GM18519 (cell line): ENCODE measurements around the gene RNASEH2A.
"Not testable (repeated sequence)": the region's sequence is repeated elsewhere in the genome, so short reads cannot be mapped to it uniquely, and the experiment has no call there.

Experiments used
- ATAC-seq: cut with Tn5 transposase; IDR thresholded peaks from one replicate; pipeline ENCODE4 v1.9.1; 2021; ENCODE audit warnings: mild to moderate bottlenecking, moderate library complexity; ENCODE audit not compliant: unreplicated experiment, low FRiP score

Gene RNASEH2A

DNA sequence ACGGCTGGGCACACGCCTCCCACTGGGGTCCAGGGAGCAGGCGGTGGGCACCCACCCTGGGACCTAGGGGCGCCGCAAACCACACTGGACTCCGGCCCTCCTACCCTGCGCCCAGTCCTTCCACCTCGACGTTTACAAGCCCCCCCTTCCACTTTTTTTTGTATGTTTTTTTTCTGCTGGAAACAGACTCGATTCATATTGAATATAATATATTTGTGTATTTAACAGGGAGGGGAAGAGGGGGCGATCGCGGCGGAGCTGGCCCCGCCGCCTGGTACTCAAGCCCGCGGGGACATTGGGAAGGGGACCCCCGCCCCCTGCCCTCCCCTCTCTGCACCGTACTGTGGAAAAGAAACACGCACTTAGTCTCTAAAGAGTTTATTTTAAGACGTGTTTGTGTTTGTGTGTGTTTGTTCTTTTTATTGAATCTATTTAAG is 13.5 kb upstream of the RNASEH2A start:
- ATAC-seq, result no peak

DNA sequence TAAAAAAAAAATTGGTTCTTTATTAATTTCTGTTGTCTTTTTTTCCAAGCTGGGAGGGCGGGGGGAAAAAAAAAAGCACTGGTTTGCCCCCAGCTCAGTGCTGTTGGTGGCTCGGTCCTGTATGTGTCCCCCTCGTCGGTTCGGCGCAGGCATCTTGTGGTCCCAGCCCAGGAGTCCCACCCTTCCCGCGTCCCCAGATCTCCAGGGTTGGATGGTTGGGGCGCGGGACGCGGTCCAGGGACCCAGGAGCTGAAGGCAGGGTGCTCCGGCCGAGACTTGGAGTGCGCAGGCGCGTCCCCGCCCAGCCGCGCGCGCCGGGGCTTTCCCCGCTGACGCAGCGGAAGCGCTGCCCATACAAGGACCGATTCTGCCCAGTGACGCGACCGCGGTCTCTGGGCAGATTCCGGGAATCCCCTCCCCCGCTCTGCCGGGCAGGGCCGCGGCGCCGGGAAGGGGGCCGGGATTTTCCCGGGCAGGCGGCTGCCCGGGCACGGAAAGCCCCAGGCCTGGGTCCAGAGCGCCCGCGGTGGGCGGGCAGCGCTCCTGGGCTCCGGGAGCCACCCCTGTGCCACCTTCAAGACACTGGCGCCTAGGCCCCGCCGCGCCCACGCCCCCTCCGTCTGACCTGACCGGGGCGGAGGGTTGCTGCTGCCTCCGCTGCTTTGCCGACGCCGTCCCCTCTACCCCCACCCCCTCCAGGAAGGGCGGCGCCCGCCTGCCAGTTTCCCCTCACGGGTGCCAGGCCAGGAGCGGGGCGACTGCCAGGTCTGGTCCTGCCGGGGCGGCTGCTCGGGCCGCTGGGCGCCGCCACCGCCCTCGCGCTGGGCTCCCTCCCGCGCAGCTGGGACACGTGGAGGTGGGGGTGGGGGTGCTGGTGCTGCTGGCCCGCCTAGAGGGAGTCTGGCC is 12.8 kb upstream of the RNASEH2A start:
- peak; percentile 29 for ATAC-seq

DNA sequence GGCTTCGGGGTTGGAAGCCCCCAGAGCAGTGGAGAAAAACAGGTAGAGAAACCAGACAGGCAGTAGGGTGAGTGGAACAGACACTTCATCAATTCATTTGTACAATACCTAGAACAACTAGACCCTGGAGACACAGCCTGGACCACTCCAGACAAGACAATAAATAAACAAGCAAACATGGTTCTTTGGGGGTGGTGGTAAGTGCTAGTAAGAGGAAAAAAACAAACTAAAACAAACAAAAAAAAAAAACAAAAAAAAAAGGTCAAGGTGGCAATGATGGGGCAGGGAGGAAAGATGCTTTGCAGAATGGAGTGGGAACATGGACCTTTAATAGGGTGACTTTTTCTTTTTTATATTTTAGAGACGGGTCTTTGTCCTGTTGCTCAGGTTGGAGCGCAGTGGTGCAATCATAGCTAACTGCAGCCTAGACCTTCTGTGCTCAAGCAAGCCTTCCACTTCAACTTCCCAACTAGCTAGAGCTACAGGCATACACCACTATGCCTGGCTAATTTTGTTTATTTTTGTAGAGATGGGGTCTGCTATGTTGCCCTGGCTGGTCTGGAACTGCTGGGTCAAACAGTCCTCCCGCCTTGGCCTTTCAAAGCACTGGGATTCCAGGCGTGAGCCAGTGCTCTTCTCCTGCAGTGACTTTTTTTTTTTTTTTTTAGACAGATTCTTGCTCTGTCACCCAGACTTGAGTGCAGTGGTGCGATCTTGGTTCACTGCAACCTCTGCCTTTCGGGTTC is 12.0 kb upstream of the RNASEH2A start:
- no peak for ATAC-seq

DNA sequence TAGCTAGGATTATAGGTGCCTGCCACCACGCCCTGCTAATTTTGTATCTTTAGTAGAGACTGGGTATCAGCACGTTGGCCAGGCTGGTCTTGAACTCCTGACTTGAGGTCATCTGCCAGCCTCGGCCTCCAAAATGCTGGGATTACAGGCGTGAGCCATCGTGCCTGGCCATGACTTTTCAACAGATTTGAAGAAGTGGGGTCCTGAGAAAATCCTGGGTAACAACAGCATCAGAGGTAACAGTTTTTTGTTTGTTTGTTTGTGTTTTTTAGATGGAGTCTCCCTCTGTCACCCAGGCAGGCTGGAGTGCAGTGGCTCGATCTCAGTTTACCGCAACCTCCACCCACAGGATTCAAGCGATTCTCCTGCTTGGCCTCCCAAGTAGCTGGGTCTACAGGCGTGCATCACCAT is 11.4 kb upstream of the RNASEH2A start:
- ATAC-seq, result no peak

DNA sequence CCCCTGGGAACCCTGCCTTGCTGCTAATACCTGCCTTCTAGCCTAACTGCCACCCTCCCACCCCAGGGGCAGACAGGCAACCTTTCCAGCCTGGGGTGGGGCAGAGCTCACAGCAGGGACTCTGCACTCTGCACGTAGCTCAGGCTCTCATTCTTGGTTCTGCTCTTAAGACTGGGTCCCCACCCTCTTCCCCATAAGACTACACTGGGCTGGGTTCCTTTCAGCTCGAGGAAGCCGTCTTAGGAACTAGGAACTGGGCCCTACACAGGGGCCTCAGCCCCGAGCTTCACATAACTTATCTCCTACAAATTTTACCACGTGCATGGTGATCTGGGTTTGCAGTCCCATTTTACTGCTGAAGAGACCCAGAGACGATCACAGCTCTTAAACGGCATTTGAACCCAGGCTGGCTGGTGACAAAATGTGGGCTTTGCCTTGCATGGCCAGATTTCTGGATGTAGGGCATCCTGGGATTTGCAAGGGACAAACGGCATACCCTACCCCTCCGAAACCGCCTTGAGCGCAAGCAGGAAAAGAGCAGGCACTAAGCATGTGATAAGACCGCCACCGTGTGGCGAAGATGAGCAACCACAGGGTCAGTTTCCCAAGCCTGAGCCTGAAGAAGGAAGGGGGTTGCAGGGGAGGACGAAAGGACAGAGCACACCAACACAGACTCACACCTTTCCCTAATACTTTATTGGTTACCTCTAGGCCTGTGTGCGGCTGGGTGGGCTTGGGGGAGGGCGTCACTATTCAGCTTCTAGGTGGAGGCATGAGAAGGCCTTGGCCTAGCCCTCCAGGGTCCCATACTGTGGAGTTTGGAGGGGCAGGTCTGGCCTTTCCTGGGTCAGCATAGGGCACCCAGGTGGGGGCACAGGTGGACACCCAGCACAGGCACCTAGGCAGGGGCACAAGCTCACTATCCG is 10.0 kb upstream of the RNASEH2A start:
- ATAC-seq, result no peak

DNA sequence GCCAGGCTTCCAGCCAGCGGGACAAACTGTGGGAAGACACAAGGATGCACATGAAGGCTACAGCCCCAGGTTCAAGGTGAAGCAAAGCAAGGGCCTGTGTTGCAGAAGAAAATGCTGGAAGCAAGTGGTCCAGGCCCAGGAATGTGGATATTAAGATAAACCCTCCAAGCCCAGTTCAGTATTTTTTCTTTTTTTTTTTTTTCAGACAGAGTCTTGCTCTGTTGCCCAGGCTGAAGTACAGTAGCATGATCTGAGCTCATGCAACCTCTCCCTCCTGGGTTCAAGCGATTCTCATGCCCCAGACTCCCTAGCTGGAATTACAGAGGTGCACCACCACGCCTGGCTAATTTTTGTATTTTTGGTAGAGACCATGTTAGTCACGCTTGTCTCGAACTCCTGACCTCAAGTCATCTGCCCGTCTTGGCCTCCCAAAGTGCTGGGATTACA is 9.2 kb upstream of the RNASEH2A start:
- no peak for ATAC-seq

DNA sequence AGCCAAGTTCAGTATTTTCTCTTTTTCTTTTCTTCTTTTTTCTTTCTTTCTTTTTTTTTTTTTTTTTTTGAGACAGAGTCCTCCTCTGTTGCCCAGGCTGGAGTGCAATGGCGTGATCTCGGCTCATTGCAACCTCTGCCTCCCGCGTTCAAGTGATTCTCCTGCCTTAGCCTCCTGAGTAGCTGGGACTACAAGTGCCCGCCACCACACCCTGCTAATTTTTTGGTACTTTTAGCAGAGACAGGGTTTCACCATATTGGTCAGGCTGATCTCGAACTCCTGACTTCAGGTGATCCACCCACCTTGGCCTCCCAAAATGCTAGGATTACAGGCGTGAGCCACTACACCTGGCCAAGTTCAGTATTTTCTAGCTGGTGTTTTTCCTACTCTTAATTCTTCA is 8.8 kb upstream of the RNASEH2A start:
- ATAC-seq, result not testable (repeated sequence)

DNA sequence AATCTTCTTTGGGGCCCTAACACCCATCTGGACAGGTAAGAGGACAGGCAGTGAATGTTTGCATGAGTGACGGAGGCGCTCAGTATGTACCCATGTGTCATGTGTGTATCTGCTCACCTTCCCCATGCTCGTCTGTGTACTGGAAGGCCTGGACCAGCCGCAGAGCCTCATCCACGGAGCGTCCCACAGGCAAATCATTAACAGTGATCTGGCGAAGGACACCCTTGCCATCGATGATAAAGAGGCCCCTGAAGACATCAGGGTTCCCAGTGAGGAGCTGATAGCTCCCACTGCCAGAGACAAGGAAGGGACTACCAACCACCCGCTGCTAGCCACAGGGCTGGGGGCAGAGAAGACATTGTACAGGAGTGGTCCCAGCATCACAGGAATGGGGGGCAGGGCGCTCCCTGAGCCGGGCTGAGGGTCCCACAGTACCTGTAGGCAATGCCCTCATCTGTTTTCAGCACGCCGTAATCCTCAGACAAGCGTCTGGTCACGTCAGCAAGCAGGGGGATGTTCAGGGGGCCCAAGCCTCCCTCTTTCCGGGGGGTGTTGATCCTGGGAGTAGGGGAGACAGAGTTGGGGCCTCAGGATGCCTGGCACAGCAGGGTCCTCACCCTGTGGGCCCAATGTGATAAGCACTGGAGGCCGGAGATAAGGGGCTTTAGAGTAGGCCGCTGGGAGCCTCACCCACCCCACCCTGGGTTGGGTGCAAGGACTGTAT is 6.5 kb upstream of the RNASEH2A start:
- ATAC-seq, result no peak

DNA sequence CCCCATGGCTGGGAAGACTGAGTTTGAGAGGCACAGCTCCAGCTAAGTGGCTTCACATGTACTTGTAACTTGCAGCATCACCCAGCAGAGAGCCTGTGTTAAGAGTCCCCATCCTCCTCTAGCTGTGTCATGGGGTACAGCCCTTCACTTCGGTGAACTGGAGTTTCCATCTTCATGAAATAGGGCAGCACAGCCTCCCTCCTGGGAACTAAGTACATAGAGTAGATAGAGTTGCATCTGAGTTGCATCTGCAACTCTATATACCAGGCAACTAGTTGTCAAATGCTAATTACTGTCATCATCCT is 6.0 kb upstream of the RNASEH2A start:
- ATAC-seq, result no peak

DNA sequence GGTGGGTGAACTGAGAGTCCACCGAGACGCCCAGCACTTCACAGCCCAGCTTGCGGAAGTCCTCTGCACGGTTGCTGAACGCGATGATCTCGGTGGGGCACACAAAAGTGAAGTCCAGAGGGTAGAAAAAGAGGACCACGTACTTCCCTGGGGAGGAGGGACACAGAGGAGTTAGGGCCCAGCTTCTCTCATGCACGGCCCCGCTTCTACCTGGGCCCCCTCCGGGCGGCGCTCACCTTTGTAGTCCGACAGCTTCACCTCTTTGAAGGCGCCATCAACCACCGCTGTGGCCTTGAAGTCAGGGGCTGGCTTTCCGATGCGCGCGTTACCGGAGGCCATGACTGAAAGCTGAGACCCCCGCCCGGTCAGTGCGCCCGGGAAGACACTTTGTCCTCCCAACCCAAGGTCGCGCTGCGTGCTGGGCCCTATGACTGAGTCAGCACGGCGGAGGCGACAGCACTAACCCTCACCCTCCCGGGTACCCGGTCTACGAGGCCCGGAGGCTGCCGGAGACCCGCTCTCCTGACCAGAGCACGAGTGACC is 5.4 kb upstream of the RNASEH2A start:
- no peak for ATAC-seq

DNA sequence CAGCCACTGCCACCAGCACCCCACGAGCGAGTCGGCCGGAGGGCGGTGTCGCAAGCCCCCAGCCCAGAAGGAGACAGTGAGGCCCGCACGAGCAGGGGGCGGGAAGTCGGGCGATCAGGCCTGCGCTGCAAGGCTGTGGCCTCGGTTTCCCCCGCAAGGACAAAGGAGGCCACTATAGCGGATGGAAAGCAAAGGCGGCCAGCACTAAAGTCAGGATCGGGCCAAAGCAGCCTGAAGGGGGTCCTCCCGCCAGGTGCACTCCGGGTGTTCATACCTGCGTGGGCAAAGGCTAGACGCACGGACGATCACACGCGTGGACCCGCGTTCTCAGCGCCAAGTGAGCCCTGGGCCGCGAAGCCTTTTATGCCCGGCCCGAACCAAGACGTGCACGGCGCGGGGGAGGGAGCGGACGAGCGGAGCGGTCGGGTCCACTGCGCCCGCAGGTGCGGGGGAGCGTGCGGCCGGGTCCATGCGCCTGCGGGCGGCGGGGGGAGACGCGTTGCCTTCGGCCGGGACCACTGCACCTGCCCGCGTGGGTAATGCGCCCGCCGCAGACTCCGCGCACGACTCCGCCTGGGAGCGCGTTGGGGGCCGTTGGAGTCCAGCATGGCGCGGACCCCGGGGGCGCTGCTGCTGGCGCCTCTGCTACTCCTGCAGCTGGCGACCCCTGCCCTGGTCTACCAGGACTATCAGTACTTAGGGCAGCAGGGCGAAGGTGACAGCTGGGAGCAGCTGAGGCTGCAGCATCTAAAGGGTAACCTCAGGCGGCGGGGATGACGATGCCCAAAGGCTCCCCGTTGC is 4.7 kb upstream of the RNASEH2A start, which contains the start of the genes PRDX2 and THSD8:
PRDX2 (minus strand) TSS at position 335 of the 801 bp plus-strand sequence. CDS start 539 bp downstream, outside the sequence.
THSD8 (plus strand) TSS at position 604 of the 801 bp plus-strand sequence; CDS start at position 607, 3 bp downstream.
- ATAC-seq, result no peak

DNA sequence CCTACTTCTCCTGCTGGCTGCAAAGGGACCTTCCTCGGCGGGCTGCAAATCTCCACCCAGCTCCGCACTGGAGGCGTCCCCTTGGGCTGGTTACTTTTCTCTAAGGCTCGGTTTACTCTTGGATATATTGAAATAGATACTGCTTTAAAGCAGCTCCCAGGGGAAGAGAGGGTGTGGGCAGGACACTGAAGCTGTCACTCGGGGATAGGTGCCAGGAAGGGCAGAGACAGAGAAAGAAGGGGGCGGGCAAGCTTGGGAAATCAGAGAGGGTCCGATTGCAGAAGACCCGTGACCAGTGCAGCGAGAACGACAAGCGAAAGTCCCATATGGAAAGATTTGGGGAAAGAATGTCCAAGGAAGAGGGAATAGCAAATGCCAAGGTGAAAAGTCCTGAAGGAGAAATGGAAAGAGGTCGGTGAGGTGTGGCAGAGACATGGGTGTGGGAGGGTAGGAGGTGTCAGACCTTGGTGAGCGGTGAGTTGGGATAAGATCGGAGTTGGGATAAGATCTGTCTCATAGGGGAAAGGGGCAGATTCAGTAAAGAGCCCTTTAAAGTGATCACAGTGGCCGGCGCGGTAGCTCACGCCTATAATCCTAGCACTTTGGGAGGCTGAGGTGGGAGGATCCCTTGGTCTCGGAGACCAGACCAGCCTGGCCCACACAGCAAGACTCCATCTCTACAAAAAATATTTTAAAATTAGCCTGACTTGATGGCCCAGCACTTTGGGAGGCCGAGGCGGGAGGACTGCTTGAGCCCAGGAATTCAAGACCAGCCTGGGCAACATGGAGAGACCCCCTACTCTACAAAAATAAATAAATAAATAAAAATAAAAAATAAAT is 3.9 kb upstream of the RNASEH2A start:
- ATAC-seq, result no peak

DNA sequence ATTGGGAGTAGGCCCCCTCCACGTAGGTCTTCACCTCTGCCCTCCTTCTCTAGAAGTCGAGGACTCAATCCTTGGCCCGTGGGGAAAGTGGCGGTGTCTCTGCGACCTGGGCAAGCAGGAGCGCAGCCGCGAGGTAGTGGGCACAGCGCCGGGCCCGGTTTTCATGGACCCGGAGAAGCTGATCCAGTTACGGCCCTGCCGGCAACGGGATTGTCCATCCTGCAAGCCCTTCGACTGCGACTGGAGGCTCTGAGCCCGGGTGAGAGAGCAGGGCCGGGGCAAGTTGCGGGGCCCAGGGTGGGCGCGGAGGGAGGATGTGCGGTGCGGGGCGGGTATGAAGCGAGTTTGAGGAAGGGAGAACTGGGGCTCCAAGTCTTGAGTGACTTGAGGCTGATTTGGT is 2.3 kb upstream of the RNASEH2A start:
- ATAC-seq, result no peak

DNA sequence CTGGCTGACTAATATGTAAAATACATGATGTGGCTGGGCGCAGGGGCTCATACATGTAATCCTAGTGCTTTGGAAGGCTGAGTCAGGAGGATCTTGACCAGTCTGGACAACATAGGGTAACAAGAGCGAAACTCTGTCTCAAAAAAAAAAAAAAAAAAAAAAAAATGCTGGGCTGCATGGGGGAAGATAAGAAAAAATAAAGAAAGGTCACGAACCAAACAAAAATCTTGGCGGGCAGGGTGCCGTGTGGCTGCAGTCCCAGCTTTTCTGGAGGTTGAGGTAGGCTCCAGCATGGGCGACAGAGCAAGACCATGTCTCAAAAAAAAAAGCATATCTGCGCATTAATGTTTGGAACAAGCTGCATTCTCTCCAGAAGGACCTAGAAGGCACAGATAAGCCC is 8.7 kb downstream of the RNASEH2A start:
- ATAC-seq, result no peak

DNA sequence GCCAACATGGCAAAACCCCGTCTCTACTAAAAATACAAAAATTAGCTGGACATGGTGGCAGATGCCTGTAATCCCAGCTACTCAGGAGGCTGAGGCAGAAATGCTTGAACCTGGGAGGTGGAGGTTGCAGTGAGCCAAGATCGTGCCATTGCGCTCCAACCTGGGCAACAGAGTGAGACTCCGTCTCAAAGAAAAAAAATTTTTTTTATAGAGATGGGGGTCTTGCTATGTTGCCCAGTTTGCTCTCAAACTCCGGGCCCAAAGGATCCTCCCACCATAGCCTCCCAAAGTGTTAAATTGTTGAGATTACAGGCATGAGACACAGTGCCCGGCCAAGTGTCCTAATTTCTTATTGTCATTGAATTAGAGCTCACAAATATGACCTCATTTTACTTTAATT is 10.8 kb downstream of the RNASEH2A start:
- not testable (repeated sequence) for ATAC-seq

DNA sequence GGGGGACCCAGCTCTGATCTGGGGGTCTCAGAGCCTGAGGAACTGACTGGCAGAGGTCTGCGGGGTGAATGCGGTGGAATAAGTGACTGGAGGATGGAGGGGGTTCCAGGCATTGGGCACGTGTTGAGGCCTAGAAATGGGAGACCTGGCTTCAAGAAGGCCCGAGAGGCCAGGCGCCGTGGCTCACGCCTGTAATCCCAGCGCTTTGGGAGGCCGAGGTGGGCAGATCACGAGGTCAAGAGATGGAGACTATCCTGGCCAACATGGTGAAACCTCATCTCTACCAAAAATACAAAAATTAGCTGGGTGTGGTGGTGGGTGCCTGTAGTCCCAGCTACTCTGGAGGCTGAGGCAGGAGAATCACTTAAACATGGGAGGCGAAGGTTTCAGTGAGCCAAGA is 11.4 kb downstream of the RNASEH2A start:
- ATAC-seq, result not testable (repeated sequence)

DNA sequence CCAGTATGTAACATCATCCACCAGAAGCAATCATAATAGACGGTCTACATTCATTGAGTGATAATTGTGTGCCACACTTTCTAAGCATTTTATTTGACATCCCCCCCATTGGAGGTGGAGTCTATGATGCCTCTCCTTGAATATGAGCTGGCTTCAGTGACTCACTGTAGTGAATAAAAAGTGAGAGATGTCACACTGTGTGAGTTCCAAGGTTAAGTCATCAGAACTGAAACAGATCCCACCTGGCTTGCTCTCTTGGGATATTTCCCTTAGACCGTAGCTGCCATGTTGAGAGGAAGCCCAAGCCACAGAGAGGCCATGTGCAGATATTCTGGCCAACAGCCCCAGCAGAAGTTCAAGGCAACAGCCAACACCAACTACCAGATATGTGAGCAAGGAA is 15.4 kb downstream of the RNASEH2A start:
- ATAC-seq, result no peak
